CD4-positive, alpha-beta memory T cell (primary cell): ENCODE results near the gene APOA1. TPM values are rescaled to one million over a fixed set of nuclear protein-coding genes. Genes with fewer than 3 reads are reported as not detected.

Experiments
- CTCF ChIA-PET: fragments of 350-600 bp; sonication (Branson Sonifier 250); formaldehyde crosslinking; loops from one replicate; lab custom pipeline; 2021; ENCODE audit warnings: inconsistent platforms; ENCODE audit not compliant: partially characterized antibody; lab: Charles Lee
- POLR2A ChIA-PET: fragments of 350-600 bp; sonication (Branson Sonifier 250); formaldehyde crosslinking; loops from one replicate; lab custom pipeline; 2021; ENCODE audit not compliant: partially characterized antibody; lab: Charles Lee
- DNase-seq, 5 donors: peaks; one replicate each; pipeline versions ENCODE4 v3.0.0 to v3.0.0-alpha.2; 2020 to 2022; ENCODE audit warnings: mixed read lengths in 1 of 5
- H3K27ac ChIP-seq: one replicate; pipeline ENCODE4 v1.7.0; 2013; ENCODE audit warnings: low read depth, low read length
- H3K27me3 ChIP-seq: 2 replicates; pipeline ENCODE4 v1.7.0; 2013; ENCODE audit warnings: mild to moderate bottlenecking, low read length, moderate library complexity; ENCODE audit not compliant: insufficient read depth
- H3K36me3 ChIP-seq: 2 replicates; pipeline ENCODE4 v1.7.0; 2013; ENCODE audit warnings: mild to moderate bottlenecking, low read length, moderate library complexity; ENCODE audit not compliant: insufficient read depth
- H3K4me1 ChIP-seq: 2 replicates; pipeline ENCODE4 v1.7.0; 2013; ENCODE audit warnings: mild to moderate bottlenecking, low read length, moderate library complexity; ENCODE audit not compliant: insufficient read depth
- H3K4me3 ChIP-seq, 2 donors: one replicate each; pipeline ENCODE4 v1.7.0; 2013; ENCODE audit warnings: low read length in 2 of 2, mild to moderate bottlenecking in 1 of 2
- H3K9me3 ChIP-seq, 2 donors: one replicate each; pipeline ENCODE4 v1.7.0; 2013; ENCODE audit warnings: low read length in 2 of 2, control low read depth in 1 of 2; ENCODE audit not compliant: control insufficient read depth in 1 of 2
- H3K27ac Mint-ChIP-seq, 7 donors: one replicate each; pipeline ENCODE4 v1.8.0; 2020 to 2021; ENCODE audit warnings: mixed read lengths in 7 of 7, mild to moderate bottlenecking in 6 of 7, inconsistent platforms in 3 of 7, moderate library complexity in 3 of 7
- H3K27me3 Mint-ChIP-seq, 2 donors: one replicate each; pipeline ENCODE4 v1.8.0; 2020 to 2021; ENCODE audit warnings: mixed read lengths in 2 of 2
- H3K36me3 Mint-ChIP-seq, 2 donors: one replicate each; pipeline ENCODE4 v1.8.0; 2020 to 2021; ENCODE audit warnings: mixed read lengths in 2 of 2, inconsistent platforms in 1 of 2, mild to moderate bottlenecking in 1 of 2
- H3K4me1 Mint-ChIP-seq, 4 donors: one replicate each; pipeline ENCODE4 v1.8.0; 2020 to 2021; ENCODE audit warnings: mixed read lengths in 4 of 4, mild to moderate bottlenecking in 1 of 4
- H3K4me3 Mint-ChIP-seq, 8 donors: one replicate each; pipeline ENCODE4 v1.8.0; 2020 to 2021; ENCODE audit warnings: mixed read lengths in 8 of 8, mild to moderate bottlenecking in 7 of 8, moderate library complexity in 6 of 8, inconsistent platforms in 3 of 8
- H3K9me3 Mint-ChIP-seq, 8 donors: one replicate each; pipeline ENCODE4 v1.8.0; 2020 to 2021; ENCODE audit warnings: mixed read lengths in 8 of 8, mild to moderate bottlenecking in 5 of 8, inconsistent platforms in 3 of 8, moderate library complexity in 1 of 8
- intact Hi-C: fragments of 100-400 bp; cut with micrococcal nuclease; formaldehyde crosslinking; loops from one replicate; pipeline ENCODE4 v1.15.1; 2023
- polyA plus RNA-seq, 2 donors: library from polyadenylated mRNA; unstranded; fragments of 300-500 nt; fragmentation: Illumina TruSeq; gene quantifications; one replicate each; pipeline ENCODE4 v1.2.3, GENCODE V29; 2021
- total RNA-seq, 2 experiments: library from RNA; stranded (reverse); gene quantifications; one replicate each; pipeline ENCODE4 v1.2.3, GENCODE V29; 2021

Gene APOA1
- total and polyA plus RNA-seq, 4 experiments from 2014 or later = 0.50 to 0.75 TPM; not detected in 2

- Histone ChIP-seq H3K27me3 (no peaks in the 10 kb centered on the region), H3K36me3 (peaks cover 49% of the 10 kb centered on the region), H3K27ac (no peak overlapping the region), H3K4me3 (no peak overlapping the region), H3K4me1 (no peaks in the 10 kb centered on the region), H3K9me3 (no peaks in the 10 kb centered on the region)
- POLR2A ChIA-PET = no interaction called here
- Mint-ChIP-seq H3K36me3 (peaks cover 50 to 71% of the 10 kb centered on the region in 2 donors), H3K9me3 (peaks cover 0 to 2% (median 0%) of the 10 kb centered on the region in 8 donors), H3K27me3 (no peaks in the 10 kb centered on the region), H3K4me3 (no peak overlapping the region), H3K27ac (peak overlapping the region in 5 of 7 donors; percentile 15 to 55 (median 26)), H3K4me1 (peaks cover 4 to 14% (median 12%) of the 10 kb centered on the region in 4 donors)
- no peak for DNase-seq
- intact Hi-C loops = no loop called here
- CTCF ChIA-PET = interaction anchor here (8.8 kb wide), 1 partner anchor 232 kb away, joined by 155 read pairs; no protein-coding TSS in a partner anchor
Measured at GRCh38 chr11:116875194-116875593, 37.8 kb upstream of the APOA1 start.

GRCh38 chr11:116874251-116874650, 36.8 kb upstream of the APOA1 start:
- H3K4me3 ChIP-seq = no peak overlapping the region
- Mint-ChIP-seq H3K9me3 (peaks cover 0 to 2% (median 0%) of the 10 kb centered on the region in 8 donors), H3K36me3 (peaks cover 60 to 75% of the 10 kb centered on the region in 2 donors), H3K27ac (peak overlapping the region in 3 of 7 donors; percentile 8 to 29 (median 10)), H3K4me3 (no peak overlapping the region), H3K27me3 (no peaks in the 10 kb centered on the region), H3K4me1 (peaks cover 2 to 10% (median 7%) of the 10 kb centered on the region in 4 donors)
- intact Hi-C loops = no loop called here
- H3K9me3 ChIP-seq = no peaks in the 10 kb centered on the region
- H3K4me1 ChIP-seq = no peaks in the 10 kb centered on the region
- no peak overlapping the region for H3K27ac ChIP-seq
- H3K27me3 ChIP-seq = no peaks in the 10 kb centered on the region
- H3K36me3 ChIP-seq = peaks cover 56% of the 10 kb centered on the region
- no peak for DNase-seq
- ChIA-PET POLR2A (interaction anchor here (1.3 kb wide), 1 partner anchor 39 kb away, joined by 3 read pairs; no protein-coding TSS in a partner anchor), CTCF (interaction anchor here (1.3 to 1.5 kb wide), 2 partner anchors 224 to 232 kb away, joined by 7 read pairs; partner anchors contain the start of gene SIK3)

- peaks cover 0 to 2% (median 0%) of the 10 kb centered on the region in 8 donors for H3K9me3 Mint-ChIP-seq
- no peaks in the 10 kb centered on the region for H3K27me3 ChIP-seq
- H3K4me3 ChIP-seq = no peak overlapping the region
- H3K36me3 ChIP-seq = peaks cover 56% of the 10 kb centered on the region
- no peaks in the 10 kb centered on the region for H3K27me3 Mint-ChIP-seq
- H3K4me1 ChIP-seq = no peaks in the 10 kb centered on the region
- peak overlapping the region in 2 of 7 donors; percentile 36 to 59 for H3K27ac Mint-ChIP-seq
- peaks cover 65 to 80% of the 10 kb centered on the region in 2 donors for H3K36me3 Mint-ChIP-seq
- intact Hi-C loops = no loop called here
- CTCF ChIA-PET = interaction anchor here (1.1 to 1.5 kb wide), 3 partner anchors 82 to 233 kb away, joined by 4 to 7 read pairs (median 7); partner anchors contain the start of genes APOA5 and SIK3
- POLR2A ChIA-PET = interaction anchor here (1.3 kb wide), 1 partner anchor 38 kb away, joined by 3 read pairs; no protein-coding TSS in a partner anchor
- H3K4me3 Mint-ChIP-seq = no peak overlapping the region
- H3K27ac ChIP-seq = no peak overlapping the region
- no peak for DNase-seq
- H3K4me1 Mint-ChIP-seq = peaks cover 2 to 10% (median 6%) of the 10 kb centered on the region in 4 donors
- H3K9me3 ChIP-seq = no peaks in the 10 kb centered on the region
Measured at GRCh38 chr11:116873381-116873780, 36.0 kb upstream of the APOA1 start.

GRCh38 chr11:116871248-116871647, 33.8 kb upstream of the APOA1 start:
- intact Hi-C loops = no loop called here
- H3K36me3 Mint-ChIP-seq = peaks cover 86 to 93% of the 10 kb centered on the region in 2 donors
- peak overlapping the region in 4 of 7 donors; percentile 17 to 76 (median 54) for H3K27ac Mint-ChIP-seq

GRCh38 chr11:116870054-116870453, 32.6 kb upstream of the APOA1 start:
- H3K4me3 ChIP-seq = no peak overlapping the region
- Mint-ChIP-seq H3K9me3 (peaks cover 0 to 2% (median 0%) of the 10 kb centered on the region in 8 donors), H3K27me3 (no peaks in the 10 kb centered on the region), H3K36me3 (peaks cover 88 to 93% of the 10 kb centered on the region in 2 donors), H3K27ac (peak overlapping the region in 4 of 7 donors; percentile 32 to 87 (median 54)), H3K4me1 (peaks cover 1 to 11% (median 7%) of the 10 kb centered on the region in 4 donors), H3K4me3 (no peak overlapping the region)
- H3K4me1 ChIP-seq = no peaks in the 10 kb centered on the region
- ChIA-PET CTCF (interaction anchor here (0.7 to 2.2 kb wide), 4 partner anchors 16 to 236 kb away, joined by 4 to 6 read pairs (median 5); no protein-coding TSS in a partner anchor), POLR2A (interaction anchor here (1.1 kb wide), 1 partner anchor 16 kb away, joined by 6 read pairs; no protein-coding TSS in a partner anchor)
- no peak for DNase-seq
- H3K27me3 ChIP-seq = no peaks in the 10 kb centered on the region
- intact Hi-C loops = no loop called here
- no peak overlapping the region for H3K27ac ChIP-seq
- peaks cover 71% of the 10 kb centered on the region for H3K36me3 ChIP-seq
- H3K9me3 ChIP-seq = no peaks in the 10 kb centered on the region

More at GRCh38 chr11:116871248-116871647, 33.8 kb upstream of the APOA1 start:
- H3K4me1 Mint-ChIP-seq = peaks cover 0 to 7% (median 6%) of the 10 kb centered on the region in 4 donors
- H3K4me3 Mint-ChIP-seq = no peak overlapping the region
- H3K27me3 Mint-ChIP-seq = no peaks in the 10 kb centered on the region
- no peak overlapping the region for H3K4me3 ChIP-seq
- H3K4me1 ChIP-seq = no peaks in the 10 kb centered on the region
- no peaks in the 10 kb centered on the region for H3K27me3 ChIP-seq
- no peak for DNase-seq
- H3K27ac ChIP-seq = no peak overlapping the region
- H3K36me3 ChIP-seq = peaks cover 73% of the 10 kb centered on the region
- no peaks in the 10 kb centered on the region for H3K9me3 ChIP-seq
- peaks cover 0 to 2% (median 0%) of the 10 kb centered on the region in 8 donors for H3K9me3 Mint-ChIP-seq
- ChIA-PET POLR2A (interaction anchor here (1.1 kb wide), 1 partner anchor 17 kb away, joined by 6 read pairs; no protein-coding TSS in a partner anchor), CTCF (interaction anchor here (0.7 to 1.0 kb wide), 2 partner anchors 80 to 234 kb away, joined by 3 to 4 read pairs; partner anchors contain the start of gene APOA5)

GRCh38 chr11:116869610-116870009, 32.2 kb upstream of the APOA1 start:
- peak overlapping the region in 3 of 7 donors; percentile 52 to 87 (median 57) for H3K27ac Mint-ChIP-seq
- H3K27ac ChIP-seq = no peak overlapping the region
- no peak overlapping the region for H3K4me3 Mint-ChIP-seq
- H3K27me3 Mint-ChIP-seq = no peaks in the 10 kb centered on the region
- CTCF ChIA-PET = interaction anchor here (1.0 to 2.2 kb wide), 3 partner anchors 15 to 237 kb away, joined by 4 to 6 read pairs (median 6); no protein-coding TSS in a partner anchor
- H3K27me3 ChIP-seq = no peaks in the 10 kb centered on the region
- H3K4me3 ChIP-seq = no peak overlapping the region
- DNase-seq = no peak
- intact Hi-C loops = no loop called here
- H3K36me3 Mint-ChIP-seq = peaks cover 88 to 93% of the 10 kb centered on the region in 2 donors
- H3K9me3 Mint-ChIP-seq = peaks cover 0 to 2% (median 0%) of the 10 kb centered on the region in 8 donors
- H3K4me1 Mint-ChIP-seq = peaks cover 1 to 11% (median 6%) of the 10 kb centered on the region in 4 donors
- peaks cover 70% of the 10 kb centered on the region for H3K36me3 ChIP-seq
- H3K4me1 ChIP-seq = no peaks in the 10 kb centered on the region
- H3K9me3 ChIP-seq = no peaks in the 10 kb centered on the region
- POLR2A ChIA-PET = no interaction called here

- intact Hi-C loops = no loop called here
- Mint-ChIP-seq H3K4me3 (no peak overlapping the region), H3K27me3 (no peaks in the 10 kb centered on the region), H3K4me1 (peaks cover 1 to 11% (median 6%) of the 10 kb centered on the region in 4 donors), H3K36me3 (peaks cover 86 to 91% of the 10 kb centered on the region in 2 donors), H3K9me3 (peaks cover 0 to 2% (median 0%) of the 10 kb centered on the region in 8 donors), H3K27ac (no peak overlapping the region)
- Histone ChIP-seq H3K27ac (no peak overlapping the region), H3K4me1 (no peaks in the 10 kb centered on the region), H3K9me3 (no peaks in the 10 kb centered on the region), H3K4me3 (no peak overlapping the region), H3K27me3 (no peaks in the 10 kb centered on the region), H3K36me3 (peaks cover 71% of the 10 kb centered on the region)
- DNase-seq = no peak
- POLR2A ChIA-PET = interaction anchor here (0.5 kb wide), 1 partner anchor 62 kb away, joined by 5 read pairs; no protein-coding TSS in a partner anchor
- CTCF ChIA-PET = interaction anchor here (0.7 to 2.6 kb wide), 4 partner anchors 11 to 238 kb away, joined by 3 to 13 read pairs (median 4); no protein-coding TSS in a partner anchor
Measured at GRCh38 chr11:116868066-116868465, 30.6 kb upstream of the APOA1 start.
